Ascending aorta (tissue), 2 donors: ENCODE data around the gene TENT5A. TPM values are rescaled to one million over a fixed set of nuclear protein-coding genes. Genes with fewer than 3 reads are reported as not detected.

Experiments
- DNase-seq, 2 donors: peaks; one replicate each; pipeline ENCODE4 v3.0.0-alpha.2; 2019; ENCODE audit warnings: low spot score in 2 of 2
- H3K27ac ChIP-seq, 2 donors: fragments of 200-600 bp; sonication (generic); one replicate each; pipeline ENCODE4 v1.5.1; 2016 to 2017; ENCODE audit warnings: mild to moderate bottlenecking in 1 of 2
- H3K27me3 ChIP-seq: fragments of 200-600 bp; sonication (generic); one replicate; pipeline ENCODE4 v1.5.1; 2017
- H3K36me3 ChIP-seq, 2 donors: fragments of 200-600 bp; sonication (generic); one replicate each; pipeline ENCODE4 v1.5.1; 2016
- H3K4me1 ChIP-seq, 2 donors: fragments of 200-600 bp; sonication (generic); one replicate each; pipeline ENCODE4 v1.5.1; 2016 to 2017; ENCODE audit warnings: mild to moderate bottlenecking in 1 of 2
- H3K4me3 ChIP-seq, 2 donors: fragments of 200-600 bp; sonication (generic); one replicate each; pipeline ENCODE4 v1.5.1; 2016 to 2017; ENCODE audit warnings: mild to moderate bottlenecking in 1 of 2
- H3K9me3 ChIP-seq, 2 donors: fragments of 200-600 bp; sonication (generic); one replicate each; pipeline ENCODE4 v1.5.1; 2016
- intact Hi-C: fragments of 100-400 bp; cut with DNase I; formaldehyde crosslinking; loops from one replicate; pipeline ENCODE4 v1.15.1; 2023
- total RNA-seq: library from RNA; depleted of rRNA; stranded (reverse); fragments of >200 nt; gene quantifications from one replicate; pipeline ENCODE4 v1.1.0, GENCODE V29; 2016
- TF ChIP-seq, protein P1 (sequence below), 3 experiments: fragments of 200-600 bp in 2 of 3; fragments of 450-650 bp in 1 of 3; sonication (generic) in 2 of 3; IDR thresholded peaks; one replicate each; pipeline ENCODE4 v1.5.1; 2016 to 2019; ENCODE audit warnings: antibody characterized with exemption in 3 of 3, mild to moderate bottlenecking in 1 of 3, moderate library complexity in 1 of 3

Gene TENT5A
- total RNA-seq, 1 donor from 2014 or later = 9.6 TPM

DNA sequence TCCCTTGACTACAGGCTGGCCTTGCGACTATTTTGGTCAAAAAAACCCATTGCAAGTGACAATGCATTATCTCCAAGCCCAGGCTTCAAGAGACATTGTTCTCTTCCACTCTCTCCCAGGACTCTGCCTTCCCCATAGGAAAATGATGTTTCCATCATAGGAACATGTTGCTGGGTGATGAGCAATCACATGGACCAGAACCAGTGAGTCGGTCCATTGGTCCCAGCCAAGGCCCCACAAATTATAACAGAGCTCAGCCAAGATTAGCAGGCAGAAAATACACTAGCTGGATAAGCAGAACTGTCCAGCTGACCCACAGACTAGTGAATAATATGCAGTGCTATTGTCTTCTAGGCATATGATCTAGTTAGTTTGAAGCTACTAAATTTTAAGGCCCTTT lies 27.4 kb downstream of the TENT5A start:
- Histone ChIP-seq H3K4me3 (no peak overlapping the region), H3K9me3 (no peaks in the 10 kb centered on the region), H3K36me3 (no peaks in the 10 kb centered on the region), H3K4me1 (no peaks in the 10 kb centered on the region), H3K27ac (no peak overlapping the region), H3K27me3 (no peaks in the 10 kb centered on the region)
- DNase-seq = no peak
- intact Hi-C loops = no loop called here
- TF ChIP-seq, protein P1, sequence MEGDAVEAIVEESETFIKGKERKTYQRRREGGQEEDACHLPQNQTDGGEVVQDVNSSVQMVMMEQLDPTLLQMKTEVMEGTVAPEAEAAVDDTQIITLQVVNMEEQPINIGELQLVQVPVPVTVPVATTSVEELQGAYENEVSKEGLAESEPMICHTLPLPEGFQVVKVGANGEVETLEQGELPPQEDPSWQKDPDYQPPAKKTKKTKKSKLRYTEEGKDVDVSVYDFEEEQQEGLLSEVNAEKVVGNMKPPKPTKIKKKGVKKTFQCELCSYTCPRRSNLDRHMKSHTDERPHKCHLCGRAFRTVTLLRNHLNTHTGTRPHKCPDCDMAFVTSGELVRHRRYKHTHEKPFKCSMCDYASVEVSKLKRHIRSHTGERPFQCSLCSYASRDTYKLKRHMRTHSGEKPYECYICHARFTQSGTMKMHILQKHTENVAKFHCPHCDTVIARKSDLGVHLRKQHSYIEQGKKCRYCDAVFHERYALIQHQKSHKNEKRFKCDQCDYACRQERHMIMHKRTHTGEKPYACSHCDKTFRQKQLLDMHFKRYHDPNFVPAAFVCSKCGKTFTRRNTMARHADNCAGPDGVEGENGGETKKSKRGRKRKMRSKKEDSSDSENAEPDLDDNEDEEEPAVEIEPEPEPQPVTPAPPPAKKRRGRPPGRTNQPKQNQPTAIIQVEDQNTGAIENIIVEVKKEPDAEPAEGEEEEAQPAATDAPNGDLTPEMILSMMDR (IDR thresholded peaks at IDR 0.05) = no peak

DNA sequence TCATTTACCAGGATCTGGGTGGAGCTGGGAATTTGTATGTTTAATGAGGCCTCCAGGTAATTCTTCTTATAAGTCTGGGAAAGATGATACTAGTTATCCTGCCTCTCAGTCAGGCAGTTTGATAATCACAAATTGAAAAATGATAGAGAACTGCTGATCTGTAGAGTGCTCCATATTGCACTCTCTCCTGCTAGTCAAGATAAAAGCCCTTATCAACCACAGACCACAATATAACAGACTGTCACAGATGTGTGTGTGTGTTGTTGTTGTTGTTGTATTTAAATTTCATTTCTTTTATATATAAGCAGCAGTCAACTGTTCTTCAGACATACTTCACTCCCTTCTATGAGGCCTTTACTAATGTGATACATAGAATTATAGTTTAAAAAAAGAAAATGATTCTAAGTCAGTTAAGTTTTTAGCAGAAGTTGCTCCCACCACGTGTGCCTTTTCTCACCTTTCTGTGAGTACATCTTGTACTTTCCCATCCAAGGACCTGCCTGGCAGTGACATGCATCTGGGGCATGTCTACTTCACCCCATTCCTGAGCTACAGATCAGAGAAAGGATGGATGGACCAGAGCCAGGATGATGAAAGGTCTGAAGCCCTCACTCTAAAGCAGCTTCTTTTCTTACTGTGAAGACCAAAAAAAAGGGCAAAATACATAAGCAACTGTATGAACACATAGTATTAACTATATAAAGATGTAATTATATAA lies 29.8 kb downstream of the TENT5A start:
- H3K27ac ChIP-seq = no peak overlapping the region

DNA sequence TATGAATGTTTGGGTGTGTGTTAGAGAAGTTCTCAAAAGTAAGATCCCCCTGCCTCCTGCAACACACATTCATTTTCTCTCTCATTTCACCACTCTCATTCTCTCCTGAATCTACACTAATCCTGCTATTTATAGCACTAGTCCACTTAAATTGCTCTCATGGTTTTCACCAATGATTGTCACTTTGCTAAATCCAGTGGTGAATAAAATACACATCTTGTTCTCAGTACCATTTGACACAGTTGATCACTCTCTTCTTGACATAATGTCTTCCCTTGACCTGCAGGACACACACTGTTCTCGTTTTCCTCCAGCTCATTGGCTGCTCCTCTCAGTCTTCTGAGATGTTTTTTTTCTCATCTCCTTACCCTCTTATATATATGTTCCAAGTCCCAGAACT lies 32.1 kb downstream of the TENT5A start:
- no peak overlapping the region for H3K4me3 ChIP-seq
- H3K36me3 ChIP-seq = no peaks in the 10 kb centered on the region
- intact Hi-C loops = no loop called here
- no peaks in the 10 kb centered on the region for H3K9me3 ChIP-seq
- no peak for DNase-seq
- no peak overlapping the region for H3K27ac ChIP-seq
- TF ChIP-seq, protein P1 (IDR thresholded peaks at IDR 0.05) = no peak
- no peaks in the 10 kb centered on the region for H3K4me1 ChIP-seq
- H3K27me3 ChIP-seq = no peaks in the 10 kb centered on the region

More for the DNA sequence above, 29.8 kb downstream of the TENT5A start:
- no peak for DNase-seq
- TF ChIP-seq, protein P1 (IDR thresholded peaks at IDR 0.05) = no peak
- H3K4me3 ChIP-seq = no peak overlapping the region
- H3K4me1 ChIP-seq = no peaks in the 10 kb centered on the region
- H3K9me3 ChIP-seq = no peaks in the 10 kb centered on the region
- H3K27me3 ChIP-seq = no peaks in the 10 kb centered on the region
- intact Hi-C loops = no loop called here
- no peaks in the 10 kb centered on the region for H3K36me3 ChIP-seq

DNA sequence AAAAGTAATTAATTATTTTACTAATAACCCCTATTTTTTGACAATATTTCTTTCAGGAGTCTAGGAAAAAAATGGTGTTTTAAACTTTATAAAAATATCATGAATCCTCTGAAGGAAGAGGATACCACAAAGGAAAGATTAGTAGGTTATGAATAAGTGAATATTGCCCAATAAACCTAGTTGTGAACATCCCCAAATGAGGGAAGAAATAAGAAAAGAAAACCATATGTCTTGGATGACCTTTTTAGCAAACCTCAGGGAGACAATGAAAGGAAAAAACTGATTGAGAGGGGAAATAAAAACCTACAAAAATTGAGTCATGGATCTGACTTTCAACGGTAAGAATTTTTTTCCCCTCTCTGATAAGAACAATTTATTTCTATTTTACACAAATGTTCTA lies 34.4 kb downstream of the TENT5A start:
- H3K27ac ChIP-seq = no peak overlapping the region
- intact Hi-C loops = no loop called here
- H3K36me3 ChIP-seq = no peaks in the 10 kb centered on the region
- TF ChIP-seq, protein P1 (IDR thresholded peaks at IDR 0.05) = no peak
- DNase-seq = no peak
- no peaks in the 10 kb centered on the region for H3K9me3 ChIP-seq
- H3K27me3 ChIP-seq = no peaks in the 10 kb centered on the region
- H3K4me1 ChIP-seq = no peaks in the 10 kb centered on the region
- H3K4me3 ChIP-seq = no peak overlapping the region

DNA sequence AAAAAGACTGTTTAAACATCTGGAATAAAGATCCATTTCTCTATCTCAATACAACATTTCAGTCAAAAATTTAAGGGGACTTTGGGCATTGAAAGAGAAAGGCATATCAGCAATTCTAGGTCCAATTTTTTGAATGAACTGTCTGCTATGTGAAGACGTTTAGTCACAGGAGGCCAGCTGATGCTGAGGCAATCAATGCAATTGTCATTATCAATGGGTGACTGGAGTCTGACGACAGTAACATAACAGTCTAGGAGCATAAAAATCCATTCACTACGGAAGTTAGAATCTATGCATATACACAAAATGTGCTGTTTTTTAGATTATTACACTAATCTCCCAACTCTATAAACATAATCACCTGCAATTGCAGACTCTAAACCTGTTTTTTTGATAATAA lies 37.8 kb downstream of the TENT5A start:
- TF ChIP-seq, protein P1 (IDR thresholded peaks at IDR 0.05) = no peak
- no peak for DNase-seq
- no peaks in the 10 kb centered on the region for H3K4me1 ChIP-seq
- H3K27ac ChIP-seq = no peak overlapping the region
- H3K9me3 ChIP-seq = no peaks in the 10 kb centered on the region
- no peaks in the 10 kb centered on the region for H3K27me3 ChIP-seq
- no peak overlapping the region for H3K4me3 ChIP-seq
- no peaks in the 10 kb centered on the region for H3K36me3 ChIP-seq
- intact Hi-C loops = no loop called here

DNA sequence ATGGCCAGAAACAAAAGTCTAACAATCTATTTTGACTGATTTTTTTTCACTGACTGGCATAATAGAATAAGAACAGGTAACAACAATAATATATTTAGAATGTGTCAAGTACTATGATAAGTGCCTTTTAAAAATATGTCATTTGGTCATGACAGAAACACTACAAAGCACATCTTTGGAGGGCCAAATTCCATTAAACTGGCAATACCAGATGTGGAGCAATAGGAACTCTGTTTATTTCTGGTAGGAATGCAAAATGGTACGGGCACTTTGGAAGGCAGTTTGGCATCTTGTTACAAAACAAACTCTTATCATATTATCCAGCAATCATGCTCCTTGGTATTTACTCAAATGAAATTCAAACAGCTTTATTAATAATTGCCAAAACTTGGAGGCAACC lies 39.3 kb downstream of the TENT5A start:
- DNase-seq = no peak
- H3K36me3 ChIP-seq = no peaks in the 10 kb centered on the region
- no peaks in the 10 kb centered on the region for H3K4me1 ChIP-seq
- H3K27ac ChIP-seq = no peak overlapping the region
- no peaks in the 10 kb centered on the region for H3K27me3 ChIP-seq
- TF ChIP-seq, protein P1 (IDR thresholded peaks at IDR 0.05) = no peak
- intact Hi-C loops = no loop called here
- no peaks in the 10 kb centered on the region for H3K9me3 ChIP-seq
- H3K4me3 ChIP-seq = no peak overlapping the region
